CMK (cell line): Measurements from ENCODE around the gene TM4SF4.
"Not testable (repeated sequence)": the region's sequence is repeated elsewhere in the genome, so short reads cannot be mapped to it uniquely, and the experiment has no call there.

Experiments
- DNase-seq: peaks from one replicate; pipeline ENCODE4 v3.0.0-alpha.2; 2010; ENCODE audit warnings: low read depth

The TM4SF4 gene

GRCh38 chr3:149474250-149474817, at the start of gene TM4SF4:
TSS of gene TM4SF4 (plus strand) at chr3:149474697. CDS start at chr3:149474878, 181 bp downstream.
- no peak for DNase-seq

DNA sequence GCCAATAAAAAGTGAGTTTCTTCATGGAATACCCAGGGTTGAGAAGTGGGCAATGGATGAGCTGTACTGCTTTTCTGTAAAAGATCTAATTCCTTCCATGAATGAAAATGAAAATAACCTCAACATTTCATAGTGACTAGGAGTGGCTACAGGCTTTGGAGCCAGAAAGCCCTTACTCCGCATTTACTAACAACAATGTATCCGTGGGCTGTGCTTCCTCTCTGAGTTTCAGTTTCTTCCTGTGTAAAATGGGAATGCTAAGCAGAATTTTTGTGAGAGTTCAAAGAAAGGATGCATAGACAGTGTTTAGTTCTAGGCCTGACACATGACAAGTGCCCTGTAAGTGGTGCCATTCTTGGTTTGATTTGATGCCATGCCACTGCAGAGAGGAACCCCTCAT, 49.6 kb upstream of the TM4SF4 start:
- no peak for DNase-seq

- DNase-seq: no peak
These were observed 48.2 kb upstream of the TM4SF4 start for GRCh38 chr3:149426325-149426724.

DNA sequence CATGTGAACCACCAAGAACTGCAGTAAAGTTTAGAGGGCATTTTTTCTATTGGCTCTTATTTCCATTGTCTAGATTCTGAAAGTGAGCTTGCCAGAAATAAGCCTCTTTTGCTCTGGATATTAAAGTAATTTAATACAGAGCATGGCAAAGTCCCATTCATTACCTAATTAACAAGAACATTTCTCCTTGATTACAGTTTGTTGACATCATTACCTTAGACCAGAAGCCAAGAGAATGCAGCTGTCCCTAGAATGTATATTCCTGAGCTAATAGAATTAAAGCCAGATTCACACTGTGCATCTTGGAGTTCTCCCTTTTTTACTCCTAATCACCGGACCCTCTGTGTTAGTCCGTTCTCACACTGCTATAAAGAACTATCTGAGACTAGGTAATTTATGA, 46.4 kb upstream of the TM4SF4 start:
- no peak for DNase-seq

DNA sequence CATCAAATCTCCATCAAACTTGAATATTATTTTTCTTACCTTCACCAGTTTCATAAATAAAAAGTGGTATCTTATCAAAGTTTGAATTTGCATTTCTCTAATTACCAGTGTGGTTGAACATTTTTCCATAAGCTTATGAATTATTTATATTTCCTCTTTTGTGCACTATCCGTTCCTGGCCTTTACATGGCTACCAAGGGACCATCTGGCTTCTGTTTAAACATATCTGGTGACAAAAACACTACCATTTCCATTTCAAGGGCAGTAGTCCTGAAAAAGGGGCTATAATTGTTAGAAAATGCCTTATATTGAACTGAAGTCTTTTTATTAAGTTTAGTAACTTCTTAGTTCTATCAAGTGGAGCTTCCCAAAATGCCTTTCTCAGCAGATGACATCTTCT, 44.3 kb upstream of the TM4SF4 start:
- no peak for DNase-seq

GRCh38 chr3:149432149-149432548, 42.3 kb upstream of the TM4SF4 start:
- no peak for DNase-seq

- no peak for DNase-seq
These were observed 38.3 kb upstream of the TM4SF4 start for GRCh38 chr3:149435996-149436885.

DNA sequence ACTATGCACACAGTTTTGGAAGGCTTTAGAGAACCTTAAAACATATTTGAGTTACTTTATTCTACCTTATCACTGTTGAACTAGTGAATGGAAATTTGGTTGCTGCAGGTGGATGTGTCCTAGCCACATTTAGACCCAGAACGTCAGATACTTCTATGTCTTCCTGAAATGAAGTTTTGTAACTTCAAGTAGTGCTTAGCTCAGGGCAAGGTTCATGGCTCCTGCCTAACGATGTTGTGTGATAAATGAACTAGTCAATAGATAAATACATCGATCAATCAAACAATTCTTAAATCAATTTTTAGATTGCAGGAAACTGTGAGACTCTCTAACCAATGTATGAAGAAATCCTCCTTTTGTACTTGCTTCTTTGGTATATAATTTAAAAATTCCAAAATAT, 37.2 kb upstream of the TM4SF4 start:
- DNase-seq: no peak

DNA sequence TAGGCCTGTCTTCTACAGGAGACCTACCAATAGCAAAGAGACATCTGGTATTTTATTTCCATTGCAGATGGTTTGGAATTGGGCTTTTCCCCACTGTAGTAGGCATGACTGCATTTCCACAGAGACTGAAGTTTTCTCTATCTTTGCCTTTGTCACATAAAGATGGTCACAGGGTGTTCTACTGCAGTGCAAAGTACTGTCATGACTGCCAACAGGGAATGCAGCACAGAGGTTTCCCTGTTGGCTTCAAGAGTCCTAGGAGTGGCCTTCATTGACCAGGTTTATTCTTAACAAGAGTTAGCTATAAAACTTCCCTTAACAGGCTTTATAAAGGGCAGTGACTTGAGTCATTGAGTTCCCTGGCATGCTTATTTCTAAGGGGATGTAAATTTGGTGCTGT, 36.8 kb upstream of the TM4SF4 start:
- no peak for DNase-seq

- no peak for DNase-seq
These were observed 35.5 kb upstream of the TM4SF4 start for GRCh38 chr3:149438981-149439380.

DNA sequence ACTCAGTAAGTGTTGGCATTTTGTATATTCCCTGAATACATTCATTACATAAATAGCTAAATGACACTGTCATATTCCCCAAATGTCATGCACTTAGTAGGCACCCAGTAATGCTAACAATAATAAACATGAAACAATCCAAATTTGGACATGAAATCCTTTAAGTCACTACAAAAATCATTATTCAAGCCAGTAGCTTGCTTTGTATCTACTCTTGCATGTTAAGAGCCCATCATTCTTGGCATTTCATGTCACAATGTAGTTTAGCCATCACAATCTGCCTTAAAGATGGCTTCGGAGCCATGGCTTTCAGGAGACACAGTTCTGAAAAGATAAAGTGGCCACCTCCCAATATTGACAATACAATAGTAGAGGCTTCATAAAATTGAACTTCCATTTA, 32.9 kb upstream of the TM4SF4 start:
- DNase-seq: no peak

- DNase-seq: no peak
These were observed 32.5 kb upstream of the TM4SF4 start for GRCh38 chr3:149442043-149442442.

DNA sequence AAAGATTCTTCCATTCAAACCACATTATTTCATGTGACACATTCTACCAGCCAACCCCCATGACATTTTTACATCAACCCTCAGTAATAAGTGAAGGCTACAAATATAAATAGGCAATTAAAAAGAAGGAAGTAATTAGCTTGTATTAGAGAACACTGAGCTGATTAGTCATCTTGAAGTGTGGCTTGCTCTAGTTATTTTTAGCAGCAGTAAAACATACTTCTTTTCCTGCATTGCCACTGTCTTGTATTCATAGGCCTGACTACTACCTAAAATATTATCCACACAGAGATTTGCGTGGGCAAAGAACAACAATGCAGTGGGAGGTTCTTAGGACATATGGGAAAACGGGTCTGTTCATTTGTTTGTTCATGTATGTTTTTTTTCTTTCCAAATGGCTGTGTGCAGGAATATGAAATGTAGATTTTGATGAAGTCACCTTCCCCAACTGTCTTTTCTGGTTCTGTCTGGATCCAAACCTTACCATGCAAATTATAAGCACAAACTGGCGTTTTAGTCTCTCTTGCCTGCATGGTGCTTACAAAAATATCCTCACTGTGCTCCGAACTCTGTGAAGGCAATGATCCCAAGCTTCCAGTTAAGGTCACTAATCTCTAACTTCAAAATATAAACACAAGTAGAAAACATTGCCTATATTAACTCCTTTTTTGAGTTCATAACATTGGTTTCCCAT, 31.5 kb upstream of the TM4SF4 start:
- no peak for DNase-seq

DNA sequence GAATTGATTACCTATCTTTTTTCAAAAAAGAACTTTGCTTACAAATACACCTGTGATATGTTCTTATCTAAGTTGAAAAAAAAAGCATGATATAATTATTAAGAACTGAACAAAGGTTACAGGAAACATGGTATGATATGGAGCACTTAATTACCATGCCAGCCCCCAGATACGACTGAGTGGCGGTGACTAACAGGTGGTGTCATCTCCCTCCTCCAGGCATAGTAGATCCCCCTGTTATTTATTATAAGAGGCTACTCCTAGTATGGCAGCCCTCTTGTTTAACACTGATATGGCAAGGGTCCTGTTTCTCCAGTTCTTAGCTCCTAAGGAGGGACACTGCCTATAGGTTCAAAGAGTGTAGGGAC, 31.0 kb upstream of the TM4SF4 start:
- no peak for DNase-seq

DNA sequence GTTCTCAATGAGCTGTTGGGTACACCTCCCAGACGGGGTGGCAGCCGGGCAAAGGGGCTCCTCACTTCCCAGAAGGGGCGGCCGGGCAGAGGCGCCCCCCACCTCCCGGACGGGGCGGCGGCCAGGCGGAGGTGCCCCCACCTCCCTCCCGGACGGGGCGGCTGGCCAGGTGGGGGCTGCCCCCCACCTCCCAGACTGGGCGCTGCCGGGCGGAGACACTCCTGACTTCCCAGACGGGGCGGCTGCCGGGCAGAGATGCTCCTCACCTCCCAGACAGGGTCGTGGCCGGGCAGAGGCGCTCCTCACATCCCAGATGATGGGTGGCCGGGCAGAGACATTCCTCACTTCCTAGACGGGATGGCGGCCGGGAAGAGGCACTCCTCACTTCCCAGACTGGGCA, 29.6 kb upstream of the TM4SF4 start:
- not testable (repeated sequence) for DNase-seq

GRCh38 chr3:149448331-149448831, 26.1 kb upstream of the TM4SF4 start:
- no peak for DNase-seq

GRCh38 chr3:149449182-149449581, 25.3 kb upstream of the TM4SF4 start:
- DNase-seq: no peak

DNA sequence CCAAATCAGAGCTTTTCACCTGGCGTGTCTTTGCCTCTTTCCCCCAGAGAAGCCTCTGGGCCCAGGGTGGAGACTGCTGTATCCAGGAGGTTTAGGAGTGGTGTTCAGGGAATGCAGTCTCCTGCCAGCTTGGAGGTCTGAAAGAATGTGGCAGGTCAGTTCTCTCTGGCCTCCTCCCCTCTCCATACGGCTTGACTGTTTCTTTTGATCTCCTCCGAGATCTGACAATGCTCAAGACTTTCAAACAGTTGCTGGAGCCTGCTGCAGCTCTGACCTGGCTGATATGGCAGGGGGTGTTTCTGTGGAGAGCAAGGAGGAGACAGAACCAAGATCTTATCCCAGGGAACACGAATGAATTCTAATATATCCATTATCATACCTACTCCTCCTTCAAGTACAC, 24.7 kb upstream of the TM4SF4 start:
- DNase-seq: no peak

DNA sequence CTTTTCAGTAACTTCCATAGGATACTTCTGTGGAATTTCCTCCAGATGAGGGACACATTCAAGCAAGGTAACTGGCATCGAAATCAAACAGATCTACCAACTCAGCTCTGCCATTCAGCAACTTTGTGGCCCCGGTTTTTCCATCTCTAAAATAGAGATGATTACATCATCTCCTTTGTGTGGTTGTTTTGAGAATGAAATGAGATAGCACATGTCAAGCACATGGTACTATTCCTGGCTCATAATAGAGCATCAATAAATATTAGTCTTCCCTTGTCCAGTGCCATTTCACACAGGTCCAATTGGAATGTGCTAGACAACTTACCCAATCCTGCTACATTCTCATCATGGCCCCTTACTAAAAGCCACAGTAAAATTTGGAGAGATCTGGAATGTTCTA, 24.2 kb upstream of the TM4SF4 start:
- DNase-seq: no peak

DNA sequence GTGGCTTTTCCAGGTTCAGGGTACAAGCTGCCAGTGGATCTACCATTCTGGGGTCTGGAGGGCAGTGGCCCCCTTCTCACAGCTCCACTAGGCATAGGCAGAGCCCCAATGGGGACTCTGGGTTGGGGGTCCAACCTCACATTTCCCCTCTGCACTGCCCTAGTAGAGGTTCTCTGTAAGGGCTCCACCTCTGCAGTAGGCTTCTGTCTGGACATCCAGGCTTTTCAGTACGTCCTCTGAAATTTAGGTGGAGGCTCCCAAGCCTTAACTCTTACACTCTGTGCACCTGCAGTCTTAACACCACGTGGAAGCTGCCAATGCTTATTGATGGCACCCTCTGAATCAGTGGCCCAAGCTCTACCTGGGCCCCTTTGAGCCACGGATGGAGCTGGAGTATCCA, 22.5 kb upstream of the TM4SF4 start:
- no peak for DNase-seq

DNA sequence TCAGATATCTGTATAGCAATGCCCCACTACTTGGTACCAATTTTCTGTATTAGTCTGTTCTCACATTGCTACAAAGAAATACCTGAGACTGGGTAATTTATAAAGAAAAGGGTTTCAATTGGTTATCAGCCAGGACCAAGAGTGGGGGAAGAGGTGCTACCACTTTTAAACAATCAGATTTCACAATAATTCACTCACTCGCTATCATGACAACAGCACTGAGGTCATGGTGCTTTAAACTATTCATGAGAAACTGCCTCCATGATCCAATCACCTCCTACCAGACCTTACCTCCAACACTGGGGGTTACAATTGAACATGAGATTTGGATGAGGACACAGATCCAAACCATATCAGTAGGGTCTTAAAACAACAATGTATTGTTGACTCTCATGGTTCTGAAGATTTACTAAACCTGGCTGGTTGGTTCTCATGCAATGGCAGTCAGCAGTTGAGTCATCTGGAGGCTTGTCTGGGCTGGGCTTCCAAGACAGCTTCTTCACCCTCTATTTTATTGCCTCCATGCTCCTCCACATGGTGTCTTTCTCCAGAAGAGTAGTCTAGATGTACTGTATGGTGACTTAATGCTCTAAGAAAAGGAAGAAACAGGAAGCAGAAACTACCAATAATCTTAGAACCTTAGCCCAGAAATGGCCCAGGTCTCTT, 21.2 kb upstream of the TM4SF4 start:
- DNase-seq: no peak

DNA sequence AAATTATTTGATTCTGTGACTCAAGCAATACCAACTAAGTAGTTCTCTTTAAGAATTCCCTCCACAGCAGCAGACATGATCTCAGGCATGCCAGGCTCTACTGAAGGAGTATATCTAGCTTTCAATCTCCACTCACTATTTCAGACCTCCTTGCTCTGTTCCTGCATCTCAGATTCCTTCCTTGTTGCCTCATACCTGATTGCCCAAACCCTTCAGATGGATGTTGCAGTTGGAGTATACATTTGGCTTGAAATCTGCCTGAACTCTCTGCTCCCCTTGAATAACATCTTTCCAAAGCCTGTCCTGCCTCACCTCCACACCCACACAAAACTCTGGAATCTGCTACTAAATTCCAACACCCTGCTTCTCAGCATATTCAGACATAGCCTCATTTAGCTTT, 19.8 kb upstream of the TM4SF4 start:
- DNase-seq: no peak

DNA sequence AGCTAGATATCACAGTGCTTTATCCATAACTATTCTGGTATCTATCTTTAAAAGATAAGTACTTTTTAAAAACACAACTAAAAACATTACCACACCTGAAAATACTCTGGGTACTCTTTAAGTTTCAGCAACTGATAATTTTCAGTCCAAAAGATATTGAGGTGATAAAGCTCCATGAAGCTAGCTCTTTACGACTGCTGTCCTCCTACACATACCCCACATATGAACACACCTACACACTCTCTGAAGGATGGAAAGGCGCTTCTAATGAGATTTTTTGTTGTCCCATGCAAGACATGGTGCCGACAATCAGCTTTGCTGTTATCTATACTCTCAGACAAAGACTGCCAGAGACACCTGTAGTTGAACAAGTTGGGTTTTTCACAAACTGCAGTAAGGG, 19.1 kb upstream of the TM4SF4 start:
- DNase-seq: no peak
